Glutamatergic neuron (in vitro differentiated cells): ENCODE measurements around the gene ISCA1. TPM values are rescaled to one million over a fixed set of nuclear protein-coding genes. Genes with fewer than 3 reads are reported as not detected.

Experiments used
- DNase-seq: peaks from one replicate; pipeline ENCODE4 v3.0.0; 2022
- H3K27ac Mint-ChIP-seq: one replicate; pipeline ENCODE4 v1.8.0; 2020; ENCODE audit warnings: mild to moderate bottlenecking, mixed read lengths, inconsistent platforms; ENCODE audit not compliant: unreplicated experiment
- H3K27me3 Mint-ChIP-seq: one replicate; pipeline ENCODE4 v1.8.0; 2020; ENCODE audit warnings: mild to moderate bottlenecking, moderate library complexity, mixed read lengths, inconsistent platforms; ENCODE audit not compliant: unreplicated experiment
- H3K36me3 Mint-ChIP-seq: one replicate; pipeline ENCODE4 v1.8.0; 2020; ENCODE audit warnings: mild to moderate bottlenecking, mixed read lengths, inconsistent platforms; ENCODE audit not compliant: unreplicated experiment
- H3K4me1 Mint-ChIP-seq: one replicate; pipeline ENCODE4 v1.8.0; 2020; ENCODE audit warnings: mild to moderate bottlenecking, low read depth, mixed read lengths, inconsistent platforms; ENCODE audit not compliant: unreplicated experiment
- H3K4me3 Mint-ChIP-seq: one replicate; pipeline ENCODE4 v1.8.0; 2020; ENCODE audit warnings: mild to moderate bottlenecking, mixed read lengths, inconsistent platforms; ENCODE audit not compliant: unreplicated experiment
- H3K9me3 Mint-ChIP-seq: one replicate; pipeline ENCODE4 v1.8.0; 2020; ENCODE audit warnings: mild to moderate bottlenecking, moderate library complexity, mixed read lengths, inconsistent platforms; ENCODE audit not compliant: unreplicated experiment
- total RNA-seq: library from RNA; stranded (reverse); fragmentation: NEBNext Ultra II Directional; extraction: Animal tissue kit (Norgen Biotek cat#: 25700); gene quantifications from one replicate; pipeline ENCODE4 v1.2.1, GENCODE V29; 2021; ENCODE audit not compliant: unreplicated experiment
- TF ChIP-seq, protein P1 (sequence below): fragments of 200-600 bp; sonication (generic); IDR thresholded peaks from one replicate; pipeline ENCODE4 v1.5.0; 2021; ENCODE audit not compliant: partially characterized antibody, unreplicated experiment

ISCA1 gene
- total RNA-seq, 1 donor from 2014 or later = 60.8 TPM

DNA sequence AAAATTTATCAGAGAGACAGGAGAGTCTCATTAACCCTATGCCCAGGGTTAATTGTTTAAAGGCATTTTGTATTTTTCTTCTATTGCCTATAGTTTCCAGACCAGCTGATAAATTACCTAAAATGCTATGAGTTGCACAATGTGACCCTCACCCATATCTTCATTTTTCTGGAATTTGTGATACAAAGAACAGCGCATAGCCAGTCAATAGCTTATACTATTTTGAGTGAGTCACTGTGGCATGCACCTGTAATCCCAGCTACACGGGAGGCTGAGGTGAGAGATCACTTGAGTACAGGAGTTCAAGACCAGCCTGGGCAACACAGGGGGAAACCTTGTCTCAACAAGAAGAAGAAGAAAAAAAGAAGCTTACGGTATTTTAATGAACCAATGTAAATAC is 25.7 kb downstream of the ISCA1 start:
- Mint-ChIP-seq H3K27ac (peak overlapping the region; percentile 97), H3K4me1 (peaks cover 22% of the 10 kb centered on the region), H3K4me3 (no peak overlapping the region), H3K27me3 (peaks cover 10% of the 10 kb centered on the region), H3K36me3 (peaks cover 16% of the 10 kb centered on the region), H3K9me3 (peaks cover 14% of the 10 kb centered on the region)
- TF ChIP-seq, protein P1, sequence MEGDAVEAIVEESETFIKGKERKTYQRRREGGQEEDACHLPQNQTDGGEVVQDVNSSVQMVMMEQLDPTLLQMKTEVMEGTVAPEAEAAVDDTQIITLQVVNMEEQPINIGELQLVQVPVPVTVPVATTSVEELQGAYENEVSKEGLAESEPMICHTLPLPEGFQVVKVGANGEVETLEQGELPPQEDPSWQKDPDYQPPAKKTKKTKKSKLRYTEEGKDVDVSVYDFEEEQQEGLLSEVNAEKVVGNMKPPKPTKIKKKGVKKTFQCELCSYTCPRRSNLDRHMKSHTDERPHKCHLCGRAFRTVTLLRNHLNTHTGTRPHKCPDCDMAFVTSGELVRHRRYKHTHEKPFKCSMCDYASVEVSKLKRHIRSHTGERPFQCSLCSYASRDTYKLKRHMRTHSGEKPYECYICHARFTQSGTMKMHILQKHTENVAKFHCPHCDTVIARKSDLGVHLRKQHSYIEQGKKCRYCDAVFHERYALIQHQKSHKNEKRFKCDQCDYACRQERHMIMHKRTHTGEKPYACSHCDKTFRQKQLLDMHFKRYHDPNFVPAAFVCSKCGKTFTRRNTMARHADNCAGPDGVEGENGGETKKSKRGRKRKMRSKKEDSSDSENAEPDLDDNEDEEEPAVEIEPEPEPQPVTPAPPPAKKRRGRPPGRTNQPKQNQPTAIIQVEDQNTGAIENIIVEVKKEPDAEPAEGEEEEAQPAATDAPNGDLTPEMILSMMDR = no peak
- no peak for DNase-seq

DNA sequence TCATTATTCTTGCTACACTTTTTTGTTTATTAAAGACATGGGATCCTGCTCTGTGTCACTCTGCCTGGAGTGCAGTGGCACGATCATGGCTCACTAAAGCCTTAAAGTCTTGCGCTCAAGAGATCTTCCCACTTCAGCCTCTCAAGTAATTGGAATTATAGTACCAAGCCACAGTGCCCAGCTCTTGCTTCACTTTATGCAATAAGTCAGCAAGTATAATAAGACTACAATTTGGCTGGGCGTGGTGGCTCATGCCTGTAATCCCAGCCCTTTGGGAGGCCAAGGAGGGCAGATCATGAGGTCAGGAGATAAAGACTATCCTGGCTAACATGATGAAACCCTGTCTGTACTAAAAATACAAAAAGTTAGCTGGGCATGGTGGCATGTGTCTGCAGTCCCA is 28.8 kb downstream of the ISCA1 start:
- peaks cover 10% of the 10 kb centered on the region for H3K4me1 Mint-ChIP-seq
- peaks cover 25% of the 10 kb centered on the region for H3K36me3 Mint-ChIP-seq
- no peak overlapping the region for H3K27ac Mint-ChIP-seq
- no peak for DNase-seq
- no peak overlapping the region for H3K4me3 Mint-ChIP-seq
- peaks cover 12% of the 10 kb centered on the region for H3K9me3 Mint-ChIP-seq
- TF ChIP-seq, protein P1 = no peak
- H3K27me3 Mint-ChIP-seq = peaks cover 5% of the 10 kb centered on the region

DNA sequence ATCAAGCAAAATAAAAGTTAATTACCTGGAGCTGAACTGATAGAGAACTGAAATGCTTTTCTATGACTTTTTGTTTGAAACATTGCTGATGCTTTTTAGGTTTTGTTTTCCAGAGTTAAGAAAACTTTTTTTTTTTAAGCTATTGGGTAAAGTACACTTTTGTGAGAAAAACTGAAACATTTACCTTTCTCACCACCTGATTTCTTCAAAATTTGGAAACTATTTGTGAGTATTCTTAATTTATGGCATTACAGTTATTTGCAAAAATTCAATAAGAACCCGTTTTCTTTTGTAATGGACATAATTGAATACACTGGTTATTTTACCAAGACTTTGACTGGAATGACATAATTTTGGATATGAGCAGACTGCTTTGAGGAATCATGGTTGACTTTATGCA is 29.5 kb downstream of the ISCA1 start:
- TF ChIP-seq, protein P1 = no peak
- H3K36me3 Mint-ChIP-seq = peaks cover 25% of the 10 kb centered on the region

DNA sequence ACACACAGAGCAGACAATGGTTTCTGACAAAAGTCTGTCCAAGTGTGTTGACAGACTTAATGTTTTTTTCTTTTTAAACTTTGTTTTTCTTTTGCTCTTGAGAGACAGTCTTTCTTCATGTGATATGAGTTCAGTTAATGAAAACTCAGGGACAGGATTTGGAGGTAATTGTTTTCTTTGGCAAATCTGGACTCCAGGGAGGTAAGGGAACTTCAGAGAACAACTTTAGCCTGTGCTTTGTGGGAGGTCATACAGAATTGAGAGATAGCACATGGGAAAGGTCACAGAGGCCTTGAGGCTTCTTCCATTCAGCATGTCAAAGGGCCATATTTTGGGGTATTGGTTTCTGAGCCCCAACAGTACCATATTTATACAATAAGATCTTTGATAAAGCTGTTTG is 32.2 kb downstream of the ISCA1 start:
- no peaks in the 10 kb centered on the region for H3K4me1 Mint-ChIP-seq
- peaks cover 5% of the 10 kb centered on the region for H3K9me3 Mint-ChIP-seq
- H3K27me3 Mint-ChIP-seq = no peaks in the 10 kb centered on the region
- no peak for DNase-seq
- H3K36me3 Mint-ChIP-seq = peaks cover 17% of the 10 kb centered on the region
- H3K27ac Mint-ChIP-seq = no peak overlapping the region
- TF ChIP-seq, protein P1 = no peak
- no peak overlapping the region for H3K4me3 Mint-ChIP-seq

More for the DNA sequence above, 29.5 kb downstream of the ISCA1 start:
- Mint-ChIP-seq H3K9me3 (peaks cover 12% of the 10 kb centered on the region), H3K4me3 (no peak overlapping the region), H3K27ac (no peak overlapping the region), H3K27me3 (peaks cover 5% of the 10 kb centered on the region), H3K4me1 (peaks cover 8% of the 10 kb centered on the region)
- no peak for DNase-seq

DNA sequence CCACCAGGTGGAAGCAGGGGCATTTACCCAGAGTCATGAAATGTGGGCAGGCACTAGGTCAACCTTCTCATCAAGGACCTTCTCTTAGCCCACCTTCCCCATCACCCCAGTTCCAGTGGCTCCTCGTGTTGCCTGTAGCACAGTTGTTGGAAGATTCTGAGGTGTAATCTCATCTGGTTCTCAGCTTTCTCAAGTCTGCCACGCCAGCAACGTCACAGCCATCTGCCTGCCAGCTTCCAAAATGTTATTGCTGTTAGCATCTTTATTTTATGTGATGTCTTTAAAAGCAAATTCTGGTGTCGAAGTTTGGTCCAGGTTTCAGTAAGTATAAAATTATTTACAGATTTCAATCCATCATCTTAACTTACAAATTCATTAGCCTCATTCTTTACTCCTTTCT is 33.6 kb downstream of the ISCA1 start:
- DNase-seq = no peak
- H3K27me3 Mint-ChIP-seq = no peaks in the 10 kb centered on the region
- H3K4me1 Mint-ChIP-seq = no peaks in the 10 kb centered on the region
- TF ChIP-seq, protein P1 = no peak
- H3K4me3 Mint-ChIP-seq = no peak overlapping the region
- peaks cover 4% of the 10 kb centered on the region for H3K9me3 Mint-ChIP-seq
- peaks cover 17% of the 10 kb centered on the region for H3K36me3 Mint-ChIP-seq
- H3K27ac Mint-ChIP-seq = no peak overlapping the region
